ENCODE results near the gene ZNF827.

ZNF827 gene

DNA sequence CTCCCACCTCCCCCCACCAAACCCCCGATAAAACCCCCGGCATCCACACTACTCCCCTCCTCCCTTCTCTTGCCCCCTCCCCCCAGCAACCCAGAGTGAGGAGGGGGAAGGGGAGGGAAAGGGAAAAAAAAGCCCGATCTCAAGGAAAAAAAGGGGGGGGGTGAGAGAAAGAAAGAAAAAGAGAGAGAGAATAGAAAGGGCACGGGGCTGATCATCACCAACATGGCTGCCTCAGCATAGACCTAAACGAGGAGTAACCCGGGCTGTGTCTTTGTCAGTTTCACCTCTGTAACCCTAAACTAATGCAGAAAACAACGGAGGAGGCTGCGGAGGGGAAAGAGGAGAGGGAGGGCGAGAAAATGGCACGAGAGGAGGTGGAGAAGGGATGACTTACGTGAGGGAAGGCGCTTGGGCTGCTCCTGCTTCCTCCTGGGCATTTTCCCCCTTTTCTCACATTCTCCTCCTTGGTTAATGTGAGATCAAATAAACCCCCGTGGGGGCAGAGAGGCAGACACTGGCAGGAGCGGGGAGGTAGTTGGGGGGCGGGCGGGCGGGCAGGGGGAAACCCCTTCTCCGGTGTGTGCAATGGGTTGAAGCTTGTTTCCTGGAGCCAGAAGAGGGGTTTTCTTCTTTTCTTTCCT lies 532 bp downstream of the ZNF827 start:
- intact Hi-C loops (cut with micrococcal nuclease), result loop anchor here (2.0 to 10.0 kb wide), 4 partner anchors 113 to 319 kb away; partner anchors contain the start of genes LSM6 and MMAA
- H3K27me3 Mint-ChIP-seq, result peaks cover 50% of the 10 kb centered on the region
- no peaks in the 10 kb centered on the region for H3K36me3 Mint-ChIP-seq (ENCODE audit: low read depth)
- peaks cover 33% of the 10 kb centered on the region for H3K4me1 Mint-ChIP-seq (ENCODE audit: low read depth)
- no peaks in the 10 kb centered on the region for H3K9me3 Mint-ChIP-seq
- peak overlapping the region; percentile 80 for H3K27ac Mint-ChIP-seq
- peak overlapping the region; percentile 96 for H3K4me3 Mint-ChIP-seq

- intact Hi-C loops (cut with micrococcal nuclease), result loop anchor here (2.0 to 10.0 kb wide), 4 partner anchors 112 to 318 kb away; partner anchors contain the start of genes LSM6 and MMAA
- peak overlapping the region; percentile 96 for H3K4me3 Mint-ChIP-seq
- H3K36me3 Mint-ChIP-seq (ENCODE audit: low read depth), result no peaks in the 10 kb centered on the region
- H3K27ac Mint-ChIP-seq, result peak overlapping the region; percentile 80
- H3K9me3 Mint-ChIP-seq, result no peaks in the 10 kb centered on the region
- peaks cover 33% of the 10 kb centered on the region for H3K4me1 Mint-ChIP-seq (ENCODE audit: low read depth)
- peaks cover 50% of the 10 kb centered on the region for H3K27me3 Mint-ChIP-seq
Observed at GRCh38 chr4:145936997-145937901, 1.4 kb downstream of the ZNF827 start.

- Mint-ChIP-seq H3K9me3 (no peaks in the 10 kb centered on the region), H3K27ac (peak overlapping the region; percentile 80), H3K4me3 (peak overlapping the region; percentile 96), H3K27me3 (peaks cover 49% of the 10 kb centered on the region), H3K36me3 (ENCODE audit: low read depth) (no peaks in the 10 kb centered on the region), H3K4me1 (ENCODE audit: low read depth) (peaks cover 33% of the 10 kb centered on the region)
- intact Hi-C loops (cut with micrococcal nuclease), result loop anchor here (2.0 to 10.0 kb wide), 4 partner anchors 112 to 318 kb away; partner anchors contain the start of genes LSM6 and MMAA
Observed at GRCh38 chr4:145936142-145936996, 2.3 kb downstream of the ZNF827 start.

DNA sequence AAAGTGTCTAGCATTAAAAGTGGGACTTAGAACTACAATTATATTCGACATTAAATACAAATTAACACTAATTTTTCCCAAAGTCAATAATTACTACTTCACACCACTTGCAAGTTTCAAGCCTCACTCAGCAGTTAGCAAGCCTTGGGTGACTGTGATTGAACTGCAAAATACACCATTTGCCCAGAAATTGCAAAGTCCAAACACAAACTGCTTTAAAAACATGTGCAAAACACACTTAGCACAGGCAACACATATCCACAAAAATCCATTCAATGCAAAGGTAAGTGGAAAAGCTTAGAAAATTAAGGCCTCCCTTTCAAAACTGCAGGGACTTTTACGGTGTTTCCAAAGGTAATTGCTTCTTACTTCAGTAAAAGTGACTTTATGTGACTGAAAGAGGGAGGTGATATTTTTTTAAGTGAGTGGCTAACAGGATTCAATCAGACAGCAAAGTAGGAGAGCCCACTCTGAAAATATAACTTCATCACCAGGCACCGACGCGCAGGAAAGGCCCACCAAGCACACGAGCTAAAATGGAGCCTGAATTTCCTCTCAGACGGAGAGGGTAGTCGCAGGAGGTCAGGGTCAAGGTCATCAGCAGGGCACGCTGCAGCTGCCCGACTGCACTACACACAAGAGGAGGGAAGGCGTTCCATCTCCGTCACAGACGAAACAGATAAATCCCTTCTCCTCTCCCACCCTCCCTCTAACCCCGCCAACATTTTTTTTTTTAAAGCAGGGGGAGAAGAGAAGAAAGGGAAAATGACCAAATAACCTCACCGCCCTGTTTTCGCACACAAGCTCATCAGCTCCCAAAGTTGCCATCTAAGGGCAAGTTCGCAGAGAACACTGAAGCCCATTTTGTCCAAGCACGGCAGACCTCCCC lies 3.1 kb downstream of the ZNF827 start:
- H3K27me3 Mint-ChIP-seq, result peaks cover 48% of the 10 kb centered on the region
- intact Hi-C loops (cut with micrococcal nuclease), result loop anchor here (2.0 to 10.0 kb wide), 4 partner anchors 111 to 317 kb away; partner anchors contain the start of genes LSM6 and MMAA
- peak overlapping the region; percentile 96 for H3K4me3 Mint-ChIP-seq
- peak overlapping the region; percentile 80 for H3K27ac Mint-ChIP-seq
- H3K36me3 Mint-ChIP-seq (ENCODE audit: low read depth), result no peaks in the 10 kb centered on the region
- H3K9me3 Mint-ChIP-seq, result no peaks in the 10 kb centered on the region
- peaks cover 33% of the 10 kb centered on the region for H3K4me1 Mint-ChIP-seq (ENCODE audit: low read depth)

- H3K4me3 Mint-ChIP-seq, result no peak overlapping the region
- peaks cover 42% of the 10 kb centered on the region for H3K27me3 Mint-ChIP-seq
- H3K36me3 Mint-ChIP-seq (ENCODE audit: low read depth), result no peaks in the 10 kb centered on the region
- intact Hi-C loops (cut with micrococcal nuclease), result loop anchor here (5.0 to 10.0 kb wide), 3 partner anchors 110 to 240 kb away; partner anchors contain the start of gene LSM6
- H3K4me1 Mint-ChIP-seq (ENCODE audit: low read depth), result peaks cover 33% of the 10 kb centered on the region
- no peaks in the 10 kb centered on the region for H3K9me3 Mint-ChIP-seq
- peak overlapping the region; percentile 80 for H3K27ac Mint-ChIP-seq
Observed at GRCh38 chr4:145934434-145935047, 4.1 kb downstream of the ZNF827 start.

- Mint-ChIP-seq H3K36me3 (ENCODE audit: low read depth) (no peaks in the 10 kb centered on the region), H3K27me3 (peaks cover 29% of the 10 kb centered on the region), H3K4me3 (no peak overlapping the region), H3K4me1 (ENCODE audit: low read depth) (peaks cover 24% of the 10 kb centered on the region), H3K9me3 (no peaks in the 10 kb centered on the region), H3K27ac (no peak overlapping the region)
- intact Hi-C loops (cut with micrococcal nuclease), result loop anchor here (10.0 kb wide), 2 partner anchors 108 to 242 kb away; partner anchors contain the start of gene LSM6
Observed at GRCh38 chr4:145933134-145933533, 5.5 kb downstream of the ZNF827 start.

GRCh38 chr4:145931403-145931802 lies 7.2 kb downstream of the ZNF827 start:
- peaks cover 18% of the 10 kb centered on the region for H3K27me3 Mint-ChIP-seq
- H3K4me1 Mint-ChIP-seq (ENCODE audit: low read depth), result peaks cover 20% of the 10 kb centered on the region

DNA sequence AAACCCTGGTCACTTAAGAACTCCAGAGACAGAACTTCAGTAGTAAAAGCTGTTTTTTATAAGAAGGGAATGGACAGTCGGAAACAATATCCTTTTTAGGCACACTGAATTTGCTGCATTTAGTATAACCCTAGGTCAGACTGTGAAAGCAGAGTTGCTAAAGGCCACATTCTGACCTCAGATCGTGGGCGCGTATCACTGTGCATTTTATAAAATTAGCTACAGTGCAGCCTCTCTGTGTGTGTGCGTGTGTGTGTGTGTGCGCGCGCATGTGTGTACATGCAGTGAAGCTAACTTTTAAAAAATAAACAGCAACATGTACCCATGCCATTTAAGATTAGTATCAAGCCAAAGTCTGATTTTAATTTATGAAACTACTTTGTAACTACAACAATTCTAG lies 8.0 kb downstream of the ZNF827 start:
- peaks cover 11% of the 10 kb centered on the region for H3K27me3 Mint-ChIP-seq
- no peak overlapping the region for H3K27ac Mint-ChIP-seq
- intact Hi-C loops (cut with micrococcal nuclease), result loop anchor here (10.0 kb wide), 2 partner anchors 106 to 244 kb away; partner anchors contain the start of gene LSM6
- no peak overlapping the region for H3K4me3 Mint-ChIP-seq
- H3K36me3 Mint-ChIP-seq (ENCODE audit: low read depth), result no peaks in the 10 kb centered on the region
- H3K4me1 Mint-ChIP-seq (ENCODE audit: low read depth), result peaks cover 13% of the 10 kb centered on the region
- peaks cover 4% of the 10 kb centered on the region for H3K9me3 Mint-ChIP-seq

More at GRCh38 chr4:145931403-145931802, 7.2 kb downstream of the ZNF827 start:
- intact Hi-C loops (cut with micrococcal nuclease), result loop anchor here (10.0 kb wide), 2 partner anchors 107 to 243 kb away; partner anchors contain the start of gene LSM6
- Mint-ChIP-seq H3K9me3 (no peaks in the 10 kb centered on the region), H3K27ac (no peak overlapping the region), H3K4me3 (no peak overlapping the region), H3K36me3 (ENCODE audit: low read depth) (no peaks in the 10 kb centered on the region)

DNA sequence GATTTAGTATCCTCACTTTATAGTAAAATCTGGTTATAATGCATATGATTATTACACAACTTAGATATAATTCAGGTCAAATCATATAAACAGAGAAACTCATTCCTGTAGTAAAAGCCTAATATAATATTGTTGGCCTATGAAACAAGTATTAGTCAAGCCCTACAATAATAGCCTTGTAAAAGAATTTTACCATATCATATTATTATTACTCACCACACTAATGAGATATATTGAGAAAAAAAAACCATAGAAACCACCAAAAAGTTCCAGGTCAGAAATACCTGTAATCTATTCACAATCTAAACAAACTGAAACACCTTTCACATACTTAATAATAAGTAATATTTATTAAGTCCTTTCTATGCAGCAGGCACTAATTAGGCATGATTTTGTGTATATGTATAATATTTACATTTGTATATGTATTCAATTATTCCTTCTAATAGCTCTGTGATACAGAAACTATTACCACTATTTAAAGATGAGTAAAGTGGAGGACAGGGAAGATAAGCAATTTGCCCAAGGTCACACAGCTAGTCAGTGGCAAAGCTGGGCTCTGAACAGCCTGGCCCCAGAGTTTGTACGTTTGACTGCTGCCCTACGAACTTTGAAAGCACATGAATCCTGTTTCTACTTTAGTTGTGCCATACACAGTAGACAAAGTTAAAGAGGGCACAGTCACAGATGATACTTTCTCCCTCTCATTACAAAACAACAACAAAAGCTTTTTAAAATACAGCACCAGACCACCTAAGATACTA lies 9.0 kb downstream of the ZNF827 start:
- Mint-ChIP-seq H3K4me1 (ENCODE audit: low read depth) (peaks cover 3% of the 10 kb centered on the region), H3K4me3 (no peak overlapping the region), H3K27me3 (peaks cover 2% of the 10 kb centered on the region), H3K27ac (no peak overlapping the region), H3K9me3 (peaks cover 14% of the 10 kb centered on the region), H3K36me3 (ENCODE audit: low read depth) (no peaks in the 10 kb centered on the region)
- intact Hi-C loops (cut with micrococcal nuclease), result loop anchor here (10.0 kb wide), 2 partner anchors 105 to 245 kb away; partner anchors contain the start of gene LSM6

- Mint-ChIP-seq H3K9me3 (peaks cover 16% of the 10 kb centered on the region), H3K36me3 (ENCODE audit: low read depth) (no peaks in the 10 kb centered on the region), H3K4me3 (no peak overlapping the region), H3K27ac (no peak overlapping the region), H3K27me3 (peaks cover 2% of the 10 kb centered on the region), H3K4me1 (ENCODE audit: low read depth) (no peaks in the 10 kb centered on the region)
- intact Hi-C loops (cut with micrococcal nuclease), result no loop called here
Observed at GRCh38 chr4:145928748-145929147, 9.9 kb downstream of the ZNF827 start.

DNA sequence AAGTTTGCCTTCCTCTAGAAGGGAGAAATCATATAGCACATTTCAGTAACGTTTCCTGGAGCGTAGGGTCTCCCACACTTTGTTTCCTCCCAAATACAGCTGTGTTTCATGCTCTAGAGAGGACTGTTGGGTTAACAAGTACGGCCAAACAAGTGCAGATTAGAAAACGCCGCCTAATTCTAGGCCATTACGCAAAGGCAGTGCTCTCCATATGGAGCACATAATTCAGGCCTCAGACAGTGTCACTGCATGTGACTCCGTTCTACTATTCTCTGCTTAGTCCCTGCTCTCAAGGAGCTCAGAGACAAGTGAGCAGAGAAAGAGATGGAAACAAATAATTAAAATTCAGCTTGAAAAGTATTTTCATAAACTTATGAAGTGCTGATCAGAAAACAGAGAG lies 11.6 kb downstream of the ZNF827 start:
- peaks cover 16% of the 10 kb centered on the region for H3K9me3 Mint-ChIP-seq
- intact Hi-C loops (cut with micrococcal nuclease), result no loop called here
- H3K4me3 Mint-ChIP-seq, result no peak overlapping the region
- no peaks in the 10 kb centered on the region for H3K27me3 Mint-ChIP-seq
- no peaks in the 10 kb centered on the region for H3K36me3 Mint-ChIP-seq (ENCODE audit: low read depth)
- no peaks in the 10 kb centered on the region for H3K4me1 Mint-ChIP-seq (ENCODE audit: low read depth)
- no peak overlapping the region for H3K27ac Mint-ChIP-seq

Data from dendritic cell treated with granulocyte-macrophage colony-stimulating factor and Interleukin-4, amounts not matched to agents 40 ng/mL and 50 ng/mL, for 4 days (primary cell).